Activated effector memory CD4-positive, alpha-beta T cell treated with Interleukin-2 at 50 U/mL for 16 hours (primary cell): ENCODE data around the gene TRMT10C.
A peak's percentile ranks its signal among the peaks of the same experiment; 100 is the strongest.
"Not testable (repeated sequence)": the region's sequence is repeated elsewhere in the genome, so short reads cannot be mapped to it uniquely, and the experiment has no call there.

Experiments
- DNase-seq: peaks from one replicate; pipeline ENCODE4 v3.0.0-alpha.2; 2020

TRMT10C gene

GRCh38 chr3:101561630-101562328, at the start of gene TRMT10C:
Gene TRMT10C, plus strand, starts transcription at chr3:101561868. Its CDS starts 2,914 bp downstream, at chr3:101564782.
- peak; percentile 92 for DNase-seq

GRCh38 chr3:101512396-101512645, 49.3 kb upstream of the TRMT10C start:
- DNase-seq, result no peak

- DNase-seq, result peak; percentile 67
Measured at GRCh38 chr3:101512646-101513418, 48.8 kb upstream of the TRMT10C start, which contains the start of gene SENP7. Gene SENP7, minus strand, starts transcription at chr3:101513212. Its CDS starts 82 bp downstream, at chr3:101513130.

GRCh38 chr3:101513419-101513986, 48.2 kb upstream of the TRMT10C start:
- DNase-seq, result no peak

- DNase-seq, result peak; percentile 18
Measured at GRCh38 chr3:101518421-101518871, 43.2 kb upstream of the TRMT10C start.

GRCh38 chr3:101519685-101520365, 41.8 kb upstream of the TRMT10C start:
- no peak for DNase-seq

GRCh38 chr3:101521211-101521701, 40.4 kb upstream of the TRMT10C start:
- DNase-seq, result peak; percentile 13

- no peak for DNase-seq
Measured at GRCh38 chr3:101527441-101527840, 34.2 kb upstream of the TRMT10C start.

- DNase-seq, result no peak
Measured at GRCh38 chr3:101527906-101528305, 33.8 kb upstream of the TRMT10C start.

GRCh38 chr3:101529816-101530685, 31.6 kb upstream of the TRMT10C start:
- DNase-seq, result no peak

- DNase-seq, result no peak
Measured at GRCh38 chr3:101530686-101531047, 31.0 kb upstream of the TRMT10C start.

GRCh38 chr3:101531473-101532086, 30.1 kb upstream of the TRMT10C start:
- no peak for DNase-seq

GRCh38 chr3:101532783-101533602, 28.7 kb upstream of the TRMT10C start:
- DNase-seq, result no peak

GRCh38 chr3:101533603-101533968, 28.1 kb upstream of the TRMT10C start:
- DNase-seq, result no peak

GRCh38 chr3:101535221-101535620, 26.4 kb upstream of the TRMT10C start:
- DNase-seq, result no peak

- no peak for DNase-seq
Measured at GRCh38 chr3:101536266-101536665, 25.4 kb upstream of the TRMT10C start.

- DNase-seq, result not testable (repeated sequence)
Measured at GRCh38 chr3:101536955-101537354, 24.7 kb upstream of the TRMT10C start.

GRCh38 chr3:101542957-101543356, 18.7 kb upstream of the TRMT10C start:
- DNase-seq, result no peak

GRCh38 chr3:101544161-101544850, 17.4 kb upstream of the TRMT10C start:
- no peak for DNase-seq

- no peak for DNase-seq
Measured at GRCh38 chr3:101548527-101549105, 13.1 kb upstream of the TRMT10C start.
